Measurements from ENCODE around the gene IL17RE.

Gene IL17RE

DNA sequence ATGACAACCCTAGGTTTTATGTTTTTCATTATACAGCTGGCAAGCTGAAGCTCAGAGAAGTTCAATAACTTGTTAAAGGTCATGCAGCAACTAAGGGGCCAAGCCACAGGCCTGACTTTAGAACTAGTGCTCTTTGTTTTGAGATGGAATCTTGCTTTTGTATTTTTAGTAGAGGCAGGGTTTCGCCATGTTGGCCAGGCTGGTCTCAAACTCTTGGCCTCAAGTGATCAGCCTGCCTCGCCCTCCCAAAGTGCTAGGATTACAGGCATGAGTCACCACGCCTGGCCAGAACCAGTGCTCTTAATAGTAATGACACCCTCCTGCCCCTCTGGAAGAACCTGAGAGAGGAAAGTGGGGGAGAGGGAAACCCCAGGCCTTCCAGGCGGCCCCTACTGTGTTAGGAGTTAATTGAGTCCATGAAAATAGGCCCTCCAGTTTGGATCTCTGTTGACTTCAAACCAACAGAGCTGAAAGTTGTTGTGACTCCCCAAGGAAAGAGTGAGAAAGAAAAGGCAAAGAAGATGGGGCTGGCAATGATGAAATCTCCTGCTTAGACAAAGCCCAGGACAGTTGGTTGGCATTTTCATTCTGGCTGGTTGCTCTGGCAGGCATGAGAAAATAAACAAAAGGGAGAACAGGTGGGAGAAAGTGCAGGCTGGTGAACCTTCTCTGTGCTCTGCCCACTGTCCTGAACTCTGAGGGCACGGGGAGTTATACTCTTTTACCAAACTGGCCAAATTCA lies 53.1 kb downstream of the IL17RE start:
- DNase-seq (ENCODE audit: low spot score) = no peak

DNA sequence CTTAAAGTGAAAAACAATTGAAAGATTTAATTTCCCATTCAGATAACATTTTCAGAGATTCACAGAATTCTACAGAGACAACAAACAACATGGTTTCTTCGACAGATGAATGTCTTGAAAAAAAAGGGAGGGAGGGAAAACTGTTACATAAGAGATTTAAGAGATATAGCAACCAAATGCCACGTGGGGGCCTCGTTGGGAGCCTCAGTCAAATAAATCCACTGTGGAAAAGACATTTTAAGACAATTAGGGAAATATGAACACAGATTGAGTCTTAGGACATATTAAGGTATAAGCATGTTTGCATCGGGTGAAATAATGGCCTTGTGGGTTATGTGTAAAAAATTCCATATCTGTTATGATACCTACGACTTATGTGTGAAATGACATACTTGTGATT lies 54.6 kb downstream of the IL17RE start:
- DNase-seq (ENCODE audit: low spot score) = no peak

DNA sequence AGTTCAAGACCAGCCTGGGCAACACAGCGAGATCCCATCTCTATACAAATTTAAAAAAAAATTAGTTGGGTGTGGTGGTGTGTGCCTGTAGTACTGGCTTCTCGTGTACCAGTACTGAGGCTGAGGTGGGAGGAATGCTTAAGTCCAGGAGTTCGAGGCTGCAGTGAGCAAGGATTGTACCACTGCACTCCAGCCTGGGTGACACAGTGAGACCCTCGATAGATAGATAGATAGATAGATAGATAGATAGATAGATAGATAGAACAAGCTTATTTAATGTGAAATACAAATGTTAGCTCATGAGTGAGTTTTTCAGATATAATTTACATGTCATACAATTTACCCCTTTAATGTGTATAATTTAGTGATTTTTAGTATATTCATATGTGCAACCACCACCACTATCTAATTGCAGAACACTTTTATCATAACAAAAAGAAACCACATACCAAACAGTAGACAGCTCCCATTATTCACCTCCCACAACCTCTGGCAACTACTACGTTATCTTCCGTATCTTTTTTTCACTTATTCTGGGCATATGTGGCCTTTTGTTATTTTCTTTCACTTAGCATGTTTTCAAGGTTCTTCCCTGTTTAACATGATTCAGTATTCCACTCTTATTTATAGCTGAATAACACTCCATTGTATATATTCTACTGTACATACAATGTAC lies 62.7 kb downstream of the IL17RE start:
- DNase-seq (ENCODE audit: low spot score) = no peak

All from iPS-NIHi11 (cell line).